ENCODE data around the gene PLOD2. TPM values are rescaled to one million over a fixed set of nuclear protein-coding genes. Genes with fewer than 3 reads are reported as not detected.

Gene PLOD2
- total and polyA plus RNA-seq, 2 donors from 2014 or later: 21.3 to 66.0 TPM

GRCh38 chr3:146154995-146155394, 6.0 kb downstream of the PLOD2 start:
- no peaks in the 10 kb centered on the region for H3K9me3 ChIP-seq (ENCODE audit: control insufficient read depth in 2 of 3, insufficient read depth in 1 of 3, low read length in 3 of 3)
- intact Hi-C loops (cut with DNase I): no loop called here
- H3K36me3 ChIP-seq (ENCODE audit: control insufficient read depth in 2 of 3, insufficient read depth in 3 of 3, low read length in 3 of 3): no peaks in the 10 kb centered on the region
- no peak overlapping the region for H3K9ac ChIP-seq (ENCODE audit: low read length in 3 of 3)
- no peak for TF ChIP-seq CTCF (IDR thresholded peaks at IDR 0.05; ENCODE audit: borderline replicate concordance, extremely low read depth, insufficient read depth)
- no peaks in the 10 kb centered on the region for H3K27me3 ChIP-seq (ENCODE audit: control insufficient read depth, insufficient read depth, low read length)
- no peak overlapping the region for H3K27ac ChIP-seq (ENCODE audit: low read depth in 2 of 2, low read length in 2 of 2)
- peaks cover 0 to 29% (median 14%) of the 10 kb centered on the region in 3 donors for H3K4me1 ChIP-seq (ENCODE audit: control insufficient read depth in 2 of 3, insufficient read depth in 2 of 3, low read depth in 1 of 3, low read length in 3 of 3)
- no peak for FAIRE-seq
- no peak overlapping the region for H3K4me3 ChIP-seq (ENCODE audit: low read length in 3 of 3)
- no peak for DNase-seq

- intact Hi-C loops (cut with DNase I): no loop called here
- no peak overlapping the region for H3K9ac ChIP-seq (ENCODE audit: low read length in 3 of 3)
- TF ChIP-seq CTCF (IDR thresholded peaks at IDR 0.05; ENCODE audit: borderline replicate concordance, extremely low read depth, insufficient read depth): no peak
- H3K36me3 ChIP-seq (ENCODE audit: control insufficient read depth in 2 of 3, insufficient read depth in 3 of 3, low read length in 3 of 3): no peaks in the 10 kb centered on the region
- no peaks in the 10 kb centered on the region for H3K9me3 ChIP-seq (ENCODE audit: control insufficient read depth in 2 of 3, insufficient read depth in 1 of 3, low read length in 3 of 3)
- DNase-seq (no peak), FAIRE-seq (no peak)
- no peak overlapping the region for H3K4me3 ChIP-seq (ENCODE audit: low read length in 3 of 3)
- no peak overlapping the region for H3K27ac ChIP-seq (ENCODE audit: low read depth in 2 of 2, low read length in 2 of 2)
- H3K27me3 ChIP-seq (ENCODE audit: control insufficient read depth, insufficient read depth, low read length): no peaks in the 10 kb centered on the region
- peaks cover 2 to 29% (median 16%) of the 10 kb centered on the region in 3 donors for H3K4me1 ChIP-seq (ENCODE audit: control insufficient read depth in 2 of 3, insufficient read depth in 2 of 3, low read depth in 1 of 3, low read length in 3 of 3)
Observed at GRCh38 chr3:146154316-146154715, 6.7 kb downstream of the PLOD2 start.

GRCh38 chr3:146153429-146153828, 7.6 kb downstream of the PLOD2 start:
- intact Hi-C loops (cut with DNase I): no loop called here
- Histone ChIP-seq H3K4me3 (ENCODE audit: low read length in 3 of 3) (no peak overlapping the region), H3K27ac (ENCODE audit: low read depth in 2 of 2, low read length in 2 of 2) (no peak overlapping the region), H3K27me3 (ENCODE audit: control insufficient read depth, insufficient read depth, low read length) (no peaks in the 10 kb centered on the region), H3K36me3 (ENCODE audit: control insufficient read depth in 2 of 3, insufficient read depth in 3 of 3, low read length in 3 of 3) (no peaks in the 10 kb centered on the region), H3K4me1 (ENCODE audit: control insufficient read depth in 2 of 3, insufficient read depth in 2 of 3, low read depth in 1 of 3, low read length in 3 of 3) (peaks cover 2 to 24% (median 14%) of the 10 kb centered on the region in 3 donors), H3K9ac (ENCODE audit: low read length in 3 of 3) (no peak overlapping the region), H3K9me3 (ENCODE audit: control insufficient read depth in 2 of 3, insufficient read depth in 1 of 3, low read length in 3 of 3) (no peaks in the 10 kb centered on the region)
- FAIRE-seq: no peak
- no peak for TF ChIP-seq CTCF (IDR thresholded peaks at IDR 0.05; ENCODE audit: borderline replicate concordance, extremely low read depth, insufficient read depth)
- DNase-seq: no peak

GRCh38 chr3:146152834-146153233, 8.2 kb downstream of the PLOD2 start:
- H3K27me3 ChIP-seq (ENCODE audit: control insufficient read depth, insufficient read depth, low read length): no peaks in the 10 kb centered on the region
- H3K4me3 ChIP-seq (ENCODE audit: low read length in 3 of 3): no peak overlapping the region
- FAIRE-seq (peak; percentile 68), DNase-seq (peak in 4 of 5 donors; percentile 53 to 87 (median 64))
- intact Hi-C loops (cut with DNase I): no loop called here
- H3K36me3 ChIP-seq (ENCODE audit: control insufficient read depth in 2 of 3, insufficient read depth in 3 of 3, low read length in 3 of 3): no peaks in the 10 kb centered on the region
- H3K9me3 ChIP-seq (ENCODE audit: control insufficient read depth in 2 of 3, insufficient read depth in 1 of 3, low read length in 3 of 3): no peaks in the 10 kb centered on the region
- TF ChIP-seq CTCF (IDR thresholded peaks at IDR 0.05; ENCODE audit: borderline replicate concordance, extremely low read depth, insufficient read depth): no peak
- H3K4me1 ChIP-seq (ENCODE audit: control insufficient read depth in 2 of 3, insufficient read depth in 2 of 3, low read depth in 1 of 3, low read length in 3 of 3): peaks cover 2 to 22% (median 14%) of the 10 kb centered on the region in 3 donors
- peak overlapping the region; percentile 15 to 65 for H3K27ac ChIP-seq (ENCODE audit: low read depth in 2 of 2, low read length in 2 of 2)
- peak overlapping the region in 1 of 3 donors; percentile 7 for H3K9ac ChIP-seq (ENCODE audit: low read length in 3 of 3)

All from kidney (tissue), 14 donors.